ENCODE measurements around the gene ZNF639. TPM values are rescaled to one million over a fixed set of nuclear protein-coding genes. Genes with fewer than 3 reads are reported as not detected.

Gene ZNF639
- total and polyA plus RNA-seq, 2 of the 13 experiments (the other 11 are each of a cell fraction or from before 2014, with no cell fraction given): 11.6 to 42.4 TPM

- TF ChIP-seq GLMP (CRISPR knock-in tag; IDR thresholded peaks at IDR 0.05; ENCODE audit: borderline replicate concordance): no peak
- TF ChIP-seq ZNF597 (CRISPR knock-in tag; IDR thresholded peaks at IDR 0.05): no peak
- no peak for TF ChIP-seq ATF7 (IDR thresholded peaks at IDR 0.05)
- TF ChIP-seq ATF7 (CRISPR knock-in tag; IDR thresholded peaks at IDR 0.05): no peak
- TF ChIP-seq THAP11 (CRISPR knock-in tag; IDR thresholded peaks at IDR 0.05): peak; percentile 86
- 0 out of 2 replicates have a peak, but pooled peaks have one; percentile 10 for TF ChIP-seq TFE3 (CRISPR knock-in tag; IDR thresholded peaks at IDR 0.05)
- TF ChIP-seq ARHGAP35 (CRISPR knock-in tag; IDR thresholded peaks at IDR 0.05; ENCODE audit: borderline replicate concordance): peak; percentile 65; the same call in 1 of the 2 replicates
- peak; percentile 68; the same call in 1 of the 2 replicates for TF ChIP-seq ZNF232 (CRISPR knock-in tag; IDR thresholded peaks at IDR 0.05; ENCODE audit: borderline replicate concordance)
- TF ChIP-seq ZBTB25 (CRISPR knock-in tag; IDR thresholded peaks at IDR 0.05): no peak
- TF ChIP-seq AKNA (CRISPR knock-in tag; IDR thresholded peaks at IDR 0.05; ENCODE audit: borderline replicate concordance): 0 out of 2 replicates have a peak, but pooled peaks have one; percentile 34
- no peak for TF ChIP-seq HDAC6 (IDR thresholded peaks at IDR 0.05; ENCODE audit: low read depth, low read length)
- TF ChIP-seq SYNCRIP (IDR thresholded peaks at IDR 0.05; ENCODE audit: insufficient read depth, low read depth, low read length): no peak
- peak; percentile 85 for TF ChIP-seq ZMAT3 (CRISPR knock-in tag; conservative IDR thresholded peaks at IDR 0.05)
- 0 out of 2 replicates have a peak, but pooled peaks have one; percentile 33 for TF ChIP-seq ZNF564 (CRISPR knock-in tag; IDR thresholded peaks at IDR 0.05)
- TF ChIP-seq ZNF510 (CRISPR knock-in tag; IDR thresholded peaks at IDR 0.05; ENCODE audit: low read depth): no peak
- no peak for TF ChIP-seq PRMT3 (CRISPR knock-in tag; IDR thresholded peaks at IDR 0.05; ENCODE audit: borderline replicate concordance, low read depth)
Observed at GRCh38 chr3:179347345-179348194, 24.7 kb downstream of the ZNF639 start, which contains the start of gene MFN1 (continued).
